Trophoblast cell (in vitro differentiated cells and primary cell): Measurements from ENCODE around the gene RNF34.

Experiments used
- DNase-seq, 2 donors: peaks; one replicate each; pipeline ENCODE4 v3.0.0-alpha.2; 2016
- H2AFZ ChIP-seq: 2 replicates; pipeline ENCODE4 v1.6.1; 2013; ENCODE audit warnings: low read length, moderate library complexity, mild to moderate bottlenecking; ENCODE audit not compliant: insufficient read depth, poor library complexity
- H2AK5ac ChIP-seq: 2 replicates; pipeline ENCODE4 v1.6.1; 2013; ENCODE audit warnings: mild to moderate bottlenecking, low read length
- H2BK120ac ChIP-seq: 2 replicates; pipeline ENCODE4 v1.6.1; 2013; ENCODE audit warnings: low read length, mild to moderate bottlenecking, moderate library complexity; ENCODE audit not compliant: insufficient read depth, poor library complexity
- H2BK12ac ChIP-seq: 2 replicates; pipeline ENCODE4 v1.6.1; 2013; ENCODE audit warnings: mild to moderate bottlenecking, low read length, moderate library complexity
- H2BK5ac ChIP-seq: 2 replicates; pipeline ENCODE4 v1.6.1; 2013; ENCODE audit warnings: low read length, low read depth, moderate library complexity, mild to moderate bottlenecking; ENCODE audit not compliant: poor library complexity
- H3K14ac ChIP-seq: 2 replicates; pipeline ENCODE4 v1.6.1; 2013; ENCODE audit warnings: mild to moderate bottlenecking, low read length
- H3K18ac ChIP-seq: 2 replicates; pipeline ENCODE4 v1.6.1; 2013; ENCODE audit warnings: mild to moderate bottlenecking, low read length
- H3K23ac ChIP-seq: 2 replicates; pipeline ENCODE4 v1.6.1; 2013; ENCODE audit warnings: low read length
- H3K27ac ChIP-seq: 2 replicates; pipeline ENCODE4 v1.5.1; 2013; ENCODE audit warnings: low read depth, mild to moderate bottlenecking, inconsistent platforms, low read length, moderate library complexity
- H3K27me3 ChIP-seq: 2 replicates; pipeline ENCODE4 v1.6.1; 2013; ENCODE audit warnings: inconsistent platforms, mild to moderate bottlenecking, low read length, moderate library complexity; ENCODE audit not compliant: insufficient read depth
- H3K36me3 ChIP-seq, 2 experiments: 1 replicate in 1 of 2; 2 replicates in 1 of 2; pipeline ENCODE4 v1.6.1; 2013; ENCODE audit warnings: low read length in 2 of 2, mild to moderate bottlenecking in 2 of 2, moderate library complexity in 1 of 2; ENCODE audit not compliant: insufficient read depth in 2 of 2, control insufficient read depth in 1 of 2
- H3K4ac ChIP-seq: 2 replicates; pipeline ENCODE4 v1.6.1; 2013; ENCODE audit warnings: low read depth, mild to moderate bottlenecking, low read length, moderate library complexity
- H3K4me1 ChIP-seq, 2 experiments: 1 replicate in 1 of 2; 2 replicates in 1 of 2; pipeline ENCODE4 v1.6.1; 2013; ENCODE audit warnings: low read length in 2 of 2, mild to moderate bottlenecking in 2 of 2, moderate library complexity in 1 of 2; ENCODE audit not compliant: insufficient read depth in 2 of 2, control insufficient read depth in 1 of 2
- H3K4me2 ChIP-seq: 2 replicates; pipeline ENCODE4 v1.6.1; 2013; ENCODE audit warnings: inconsistent platforms, mild to moderate bottlenecking, low read length, moderate library complexity
- H3K4me3 ChIP-seq: 2 replicates; pipeline ENCODE4 v1.5.1; 2013; ENCODE audit warnings: mild to moderate bottlenecking, low read depth, low read length, inconsistent platforms
- H3K79me1 ChIP-seq: one replicate; pipeline ENCODE4 v1.6.1; 2013; ENCODE audit warnings: low read length
- H3K79me2 ChIP-seq: 2 replicates; pipeline ENCODE4 v1.6.1; 2013; ENCODE audit warnings: low read length, mild to moderate bottlenecking; ENCODE audit not compliant: control insufficient read depth, insufficient read depth, poor library complexity
- H3K9ac ChIP-seq: 2 replicates; pipeline ENCODE4 v1.6.1; 2013; ENCODE audit warnings: mild to moderate bottlenecking, low read length
- H3K9me3 ChIP-seq: 2 replicates; pipeline ENCODE4 v1.6.1; 2013; ENCODE audit warnings: low read depth, mild to moderate bottlenecking, control low read depth, inconsistent platforms, low read length; ENCODE audit not compliant: insufficient read depth
- H4K12ac ChIP-seq: 2 replicates; pipeline ENCODE4 v1.6.1; 2013; ENCODE audit warnings: low read depth, mild to moderate bottlenecking, low read length, moderate library complexity
- H4K8ac ChIP-seq: 2 replicates; pipeline ENCODE4 v1.6.1; 2013; ENCODE audit warnings: low read depth, mild to moderate bottlenecking, low read length, moderate library complexity
- H4K91ac ChIP-seq: one replicate; pipeline ENCODE4 v1.6.1; 2013; ENCODE audit warnings: low read depth, mild to moderate bottlenecking, low read length, moderate library complexity
- WGBS: extraction: QIAGEN DNeasy Blood & Tissue Kit; methylation state at CpG from one replicate; pipeline ENCODE4 v1.1.7; 2013; ENCODE audit warnings: missing lambda C conversion rate; ENCODE audit not compliant: insufficient read length, insufficient coverage; ENCODE audit errors: extremely low coverage; 5-methylcytosine and 5-hydroxymethylcytosine counted together

The RNF34 gene

GRCh38 chr12:121436706-121437105 lies 36.8 kb downstream of the RNF34 start:
- no peak overlapping the region for H2BK5ac ChIP-seq
- H2BK12ac ChIP-seq = no peak overlapping the region
- H3K27me3 ChIP-seq = no peaks in the 10 kb centered on the region
- no peak overlapping the region for H3K14ac ChIP-seq
- no peaks in the 10 kb centered on the region for H3K9me3 ChIP-seq
- H3K4me2 ChIP-seq = no peak overlapping the region
- H3K4me3 ChIP-seq = no peak overlapping the region
- H4K12ac ChIP-seq = no peak overlapping the region
- H3K4me1 ChIP-seq = no peaks in the 10 kb centered on the region
- WGBS = no CpG with 5 or more reads among the region's 2 CpGs
- peaks cover 48 to 62% of the 10 kb centered on the region in 2 experiments for H3K36me3 ChIP-seq
- H3K79me1 ChIP-seq = no peaks in the 10 kb centered on the region
- no peak overlapping the region for H3K9ac ChIP-seq
- no peak overlapping the region for H4K8ac ChIP-seq
- no peak for DNase-seq
- H3K23ac ChIP-seq = no peak overlapping the region
- H2BK120ac ChIP-seq = no peak overlapping the region
- no peak overlapping the region for H2AFZ ChIP-seq
- H3K4ac ChIP-seq = no peak overlapping the region
- no peaks in the 10 kb centered on the region for H3K79me2 ChIP-seq
- no peak overlapping the region for H2AK5ac ChIP-seq
- H4K91ac ChIP-seq = no peak overlapping the region
- no peak overlapping the region for H3K27ac ChIP-seq
- no peak overlapping the region for H3K18ac ChIP-seq

GRCh38 chr12:121438905-121439304 lies 39.0 kb downstream of the RNF34 start:
- peaks cover 59 to 67% of the 10 kb centered on the region in 2 experiments for H3K36me3 ChIP-seq
- H4K8ac ChIP-seq = no peak overlapping the region
- no peak overlapping the region for H3K14ac ChIP-seq
- no peak overlapping the region for H3K23ac ChIP-seq
- no peaks in the 10 kb centered on the region for H3K4me1 ChIP-seq
- H2BK120ac ChIP-seq = no peak overlapping the region
- H4K12ac ChIP-seq = no peak overlapping the region
- H3K9me3 ChIP-seq = no peaks in the 10 kb centered on the region
- no peak overlapping the region for H2BK12ac ChIP-seq
- no peak overlapping the region for H4K91ac ChIP-seq
- WGBS = no CpG with 5 or more reads among the region's 12 CpGs
- H3K4me3 ChIP-seq = no peak overlapping the region
- H2BK5ac ChIP-seq = no peak overlapping the region
- H3K18ac ChIP-seq = no peak overlapping the region
- H3K79me1 ChIP-seq = no peaks in the 10 kb centered on the region
- H2AK5ac ChIP-seq = no peak overlapping the region
- H3K4me2 ChIP-seq = no peak overlapping the region
- H3K9ac ChIP-seq = no peak overlapping the region
- H3K27ac ChIP-seq = no peak overlapping the region
- H3K27me3 ChIP-seq = no peaks in the 10 kb centered on the region
- H3K79me2 ChIP-seq = no peaks in the 10 kb centered on the region
- no peak overlapping the region for H2AFZ ChIP-seq
- DNase-seq = no peak
- no peak overlapping the region for H3K4ac ChIP-seq

- Histone ChIP-seq H3K4me2 (no peak overlapping the region), H4K8ac (no peak overlapping the region), H2BK12ac (no peak overlapping the region), H4K12ac (no peak overlapping the region), H3K14ac (no peak overlapping the region), H3K79me1 (no peaks in the 10 kb centered on the region), H3K27ac (no peak overlapping the region), H3K36me3 (peaks cover 56 to 68% of the 10 kb centered on the region in 2 experiments), H2AFZ (no peak overlapping the region), H3K9ac (no peak overlapping the region), H3K4ac (no peak overlapping the region), H3K4me3 (no peak overlapping the region), H3K9me3 (no peaks in the 10 kb centered on the region), H2AK5ac (no peak overlapping the region), H3K4me1 (no peaks in the 10 kb centered on the region), H3K18ac (no peak overlapping the region), H3K79me2 (no peaks in the 10 kb centered on the region), H2BK120ac (no peak overlapping the region), H3K23ac (no peak overlapping the region), H3K27me3 (no peaks in the 10 kb centered on the region), H4K91ac (no peak overlapping the region), H2BK5ac (no peak overlapping the region)
- no CpG with 5 or more reads among the region's 16 CpGs for whole genome bisulfite sequencing
- DNase-seq = no peak
Observed at GRCh38 chr12:121439715-121440114, 39.8 kb downstream of the RNF34 start.

GRCh38 chr12:121440768-121441167 lies 40.9 kb downstream of the RNF34 start:
- no peak overlapping the region for H4K8ac ChIP-seq
- H3K79me1 ChIP-seq = no peaks in the 10 kb centered on the region
- no peak overlapping the region for H2AK5ac ChIP-seq
- no peaks in the 10 kb centered on the region for H3K79me2 ChIP-seq
- no peak overlapping the region for H3K4ac ChIP-seq
- H2BK5ac ChIP-seq = no peak overlapping the region
- H2BK12ac ChIP-seq = no peak overlapping the region
- H3K27me3 ChIP-seq = no peaks in the 10 kb centered on the region
- H3K36me3 ChIP-seq = peaks cover 57 to 68% of the 10 kb centered on the region in 2 experiments
- no peaks in the 10 kb centered on the region for H3K9me3 ChIP-seq
- no peak overlapping the region for H2BK120ac ChIP-seq
- no peak overlapping the region for H3K9ac ChIP-seq
- no peak overlapping the region for H3K23ac ChIP-seq
- H3K4me3 ChIP-seq = no peak overlapping the region
- H4K12ac ChIP-seq = no peak overlapping the region
- H3K27ac ChIP-seq = no peak overlapping the region
- WGBS = no CpG with 5 or more reads among the region's 15 CpGs
- peaks cover 4 to 5% of the 10 kb centered on the region in 2 experiments for H3K4me1 ChIP-seq
- DNase-seq = no peak
- no peak overlapping the region for H3K18ac ChIP-seq
- H4K91ac ChIP-seq = no peak overlapping the region
- H2AFZ ChIP-seq = no peak overlapping the region
- no peak overlapping the region for H3K4me2 ChIP-seq
- H3K14ac ChIP-seq = no peak overlapping the region
